GM21528 (cell line): ENCODE measurements around the gene NBAS.
"Not testable (repeated sequence)": the region's sequence is repeated elsewhere in the genome, so short reads cannot be mapped to it uniquely, and the experiment has no call there.

Experiments used
- ATAC-seq: cut with Tn5 transposase; IDR thresholded peaks from one replicate; pipeline ENCODE4 v1.9.1; 2021; ENCODE audit warnings: mild to moderate bottlenecking, moderate library complexity; ENCODE audit not compliant: unreplicated experiment, low FRiP score

Gene NBAS

GRCh38 chr2:15429032-15429431, 132.1 kb downstream of the NBAS start:
- ATAC-seq = no peak

GRCh38 chr2:15427987-15428386, 133.1 kb downstream of the NBAS start:
- no peak for ATAC-seq

GRCh38 chr2:15426606-15427005, 134.5 kb downstream of the NBAS start:
- ATAC-seq = no peak

- no peak for ATAC-seq
Observed at GRCh38 chr2:15425712-15426111, 135.4 kb downstream of the NBAS start.

GRCh38 chr2:15421753-15422152, 139.4 kb downstream of the NBAS start:
- ATAC-seq = no peak

GRCh38 chr2:15415748-15416147, 145.4 kb downstream of the NBAS start:
- no peak for ATAC-seq

GRCh38 chr2:15412779-15413178, 148.4 kb downstream of the NBAS start:
- no peak for ATAC-seq

GRCh38 chr2:15412309-15412708, 148.8 kb downstream of the NBAS start:
- ATAC-seq = no peak

GRCh38 chr2:15410884-15411283, 150.2 kb downstream of the NBAS start:
- ATAC-seq = no peak

GRCh38 chr2:15408759-15409158, 152.4 kb downstream of the NBAS start:
- no peak for ATAC-seq

- ATAC-seq = no peak
Observed at GRCh38 chr2:15407666-15408065, 153.5 kb downstream of the NBAS start.

GRCh38 chr2:15404511-15404910, 156.6 kb downstream of the NBAS start:
- not testable (repeated sequence) for ATAC-seq

GRCh38 chr2:15400240-15400826, 160.8 kb downstream of the NBAS start:
- no peak for ATAC-seq

GRCh38 chr2:15399241-15399640, 161.9 kb downstream of the NBAS start:
- no peak for ATAC-seq

GRCh38 chr2:15391751-15392150, 169.4 kb downstream of the NBAS start:
- ATAC-seq = no peak

GRCh38 chr2:15389895-15390294, 171.2 kb downstream of the NBAS start:
- no peak for ATAC-seq

GRCh38 chr2:15389326-15389700, 171.8 kb downstream of the NBAS start:
- no peak for ATAC-seq

- ATAC-seq = no peak
Observed at GRCh38 chr2:15388406-15389325, 172.5 kb downstream of the NBAS start.

- no peak for ATAC-seq
Observed at GRCh38 chr2:15385184-15385583, 175.9 kb downstream of the NBAS start.

GRCh38 chr2:15383695-15384350, 177.3 kb downstream of the NBAS start:
- no peak for ATAC-seq

- ATAC-seq = peak; percentile 87
Observed at GRCh38 chr2:15378148-15378908, 182.8 kb downstream of the NBAS start.
